Suprapubic skin (tissue), 4 donors: ENCODE data around the gene SCIN. TPM values are rescaled to one million over a fixed set of nuclear protein-coding genes. Genes with fewer than 3 reads are reported as not detected.

Experiments used
- DNase-seq, 2 donors: peaks; one replicate each; pipeline ENCODE4 v3.0.0-alpha.2; 2019; ENCODE audit warnings: low spot score in 2 of 2
- H3K27ac ChIP-seq: fragments of 200-600 bp; sonication (generic); one replicate; pipeline ENCODE4 v1.5.1; 2019
- H3K27me3 ChIP-seq: fragments of 200-600 bp; sonication (generic); one replicate; pipeline ENCODE4 v1.5.1; 2019
- H3K36me3 ChIP-seq: fragments of 200-600 bp; sonication (generic); one replicate; pipeline ENCODE4 v1.5.1; 2019
- H3K4me1 ChIP-seq: fragments of 200-600 bp; sonication (generic); one replicate; pipeline ENCODE4 v1.5.1; 2019
- H3K4me3 ChIP-seq: fragments of 200-600 bp; sonication (generic); one replicate; pipeline ENCODE4 v1.5.1; 2019; ENCODE audit warnings: mild to moderate bottlenecking
- H3K9me3 ChIP-seq: fragments of 200-600 bp; sonication (generic); one replicate; pipeline ENCODE4 v1.5.1; 2019
- EP300 ChIP-seq: sonication (generic); formaldehyde crosslinking; IDR thresholded peaks from one replicate; pipeline ENCODE4 v1.6.1; 2017; ENCODE audit warnings: antibody characterized with exemption
- POLR2A ChIP-seq, 2 donors: fragments of 450-650 bp; IDR thresholded peaks; one replicate each; pipeline ENCODE4 v1.6.1; 2017; ENCODE audit warnings: antibody characterized with exemption in 2 of 2, mild to moderate bottlenecking in 2 of 2, moderate library complexity in 2 of 2
- POLR2AphosphoS5 ChIP-seq, 3 donors: sonication (generic); formaldehyde crosslinking; IDR thresholded peaks; one replicate each; pipeline ENCODE4 v1.6.1; 2017; ENCODE audit warnings: antibody characterized with exemption in 3 of 3
- WGBS: methylation state at CpG from one replicate; pipeline ENCODE4 v1.1.5; 2018; 5-methylcytosine and 5-hydroxymethylcytosine counted together
- total RNA-seq, 4 donors: library from RNA; depleted of rRNA; stranded (reverse); fragments of >200 nt; gene quantifications; one replicate each; pipeline ENCODE4 v1.1.0, GENCODE V29; 2016
- TF ChIP-seq, protein P1 (sequence below), 2 donors: fragments of 200-600 bp in 1 of 2; fragments of 450-650 bp in 1 of 2; sonication (generic) in 1 of 2; IDR thresholded peaks; one replicate each; pipeline ENCODE4 v1.5.1; 2016 to 2019; ENCODE audit warnings: antibody characterized with exemption in 2 of 2, mild to moderate bottlenecking in 1 of 2, moderate library complexity in 1 of 2

SCIN gene
- total RNA-seq, 4 donors from 2014 or later: 3.1 to 4.9 (median 3.8) TPM

DNA sequence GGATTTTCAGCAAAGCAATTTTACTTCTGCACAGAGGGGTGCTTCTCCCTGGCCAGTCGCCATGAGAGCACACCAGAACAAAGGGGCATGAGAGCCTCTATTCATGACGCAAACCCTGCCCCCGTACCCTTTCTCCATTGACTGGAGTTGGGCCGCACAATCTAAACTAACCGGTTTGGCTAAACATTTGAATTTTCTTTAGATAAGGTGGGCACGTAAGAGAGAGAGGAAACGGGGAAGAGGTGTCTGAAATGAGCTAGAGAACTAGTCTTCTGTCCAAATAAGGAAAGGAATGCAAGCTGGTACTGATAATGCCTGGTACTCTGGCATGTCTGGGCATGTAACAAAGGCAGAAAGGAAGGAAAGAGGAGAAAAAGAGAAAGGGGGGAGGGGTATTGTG is 13.2 kb upstream of the SCIN start:
- Histone ChIP-seq H3K4me1 (no peaks in the 10 kb centered on the region), H3K27ac (no peak overlapping the region), H3K36me3 (no peaks in the 10 kb centered on the region), H3K27me3 (no peaks in the 10 kb centered on the region), H3K9me3 (no peaks in the 10 kb centered on the region), H3K4me3 (no peak overlapping the region)
- TF ChIP-seq POLR2AphosphoS5 (IDR thresholded peaks at IDR 0.05): no peak
- TF ChIP-seq, protein P1, sequence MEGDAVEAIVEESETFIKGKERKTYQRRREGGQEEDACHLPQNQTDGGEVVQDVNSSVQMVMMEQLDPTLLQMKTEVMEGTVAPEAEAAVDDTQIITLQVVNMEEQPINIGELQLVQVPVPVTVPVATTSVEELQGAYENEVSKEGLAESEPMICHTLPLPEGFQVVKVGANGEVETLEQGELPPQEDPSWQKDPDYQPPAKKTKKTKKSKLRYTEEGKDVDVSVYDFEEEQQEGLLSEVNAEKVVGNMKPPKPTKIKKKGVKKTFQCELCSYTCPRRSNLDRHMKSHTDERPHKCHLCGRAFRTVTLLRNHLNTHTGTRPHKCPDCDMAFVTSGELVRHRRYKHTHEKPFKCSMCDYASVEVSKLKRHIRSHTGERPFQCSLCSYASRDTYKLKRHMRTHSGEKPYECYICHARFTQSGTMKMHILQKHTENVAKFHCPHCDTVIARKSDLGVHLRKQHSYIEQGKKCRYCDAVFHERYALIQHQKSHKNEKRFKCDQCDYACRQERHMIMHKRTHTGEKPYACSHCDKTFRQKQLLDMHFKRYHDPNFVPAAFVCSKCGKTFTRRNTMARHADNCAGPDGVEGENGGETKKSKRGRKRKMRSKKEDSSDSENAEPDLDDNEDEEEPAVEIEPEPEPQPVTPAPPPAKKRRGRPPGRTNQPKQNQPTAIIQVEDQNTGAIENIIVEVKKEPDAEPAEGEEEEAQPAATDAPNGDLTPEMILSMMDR (IDR thresholded peaks at IDR 0.05): no peak
- TF ChIP-seq EP300: no peak
- no peak for TF ChIP-seq POLR2A (IDR thresholded peaks at IDR 0.05)
- WGBS: 66% methylated on average over 7 of the region's 7 CpGs
- DNase-seq: no peak

- H3K36me3 ChIP-seq: no peaks in the 10 kb centered on the region
- no peak overlapping the region for H3K4me3 ChIP-seq
- H3K9me3 ChIP-seq: no peaks in the 10 kb centered on the region
- H3K4me1 ChIP-seq: peaks cover 6% of the 10 kb centered on the region
- no peak for DNase-seq
- H3K27me3 ChIP-seq: peaks cover 9% of the 10 kb centered on the region
- WGBS: 81% methylated on average over 4 of the region's 4 CpGs
- no peak for TF ChIP-seq POLR2A (IDR thresholded peaks at IDR 0.05)
- no peak for TF ChIP-seq EP300
- TF ChIP-seq, protein P1 (IDR thresholded peaks at IDR 0.05): no peak
- no peak for TF ChIP-seq POLR2AphosphoS5 (IDR thresholded peaks at IDR 0.05)
- no peak overlapping the region for H3K27ac ChIP-seq
Measured at GRCh38 chr7:12564996-12565764, 5.3 kb upstream of the SCIN start.

DNA sequence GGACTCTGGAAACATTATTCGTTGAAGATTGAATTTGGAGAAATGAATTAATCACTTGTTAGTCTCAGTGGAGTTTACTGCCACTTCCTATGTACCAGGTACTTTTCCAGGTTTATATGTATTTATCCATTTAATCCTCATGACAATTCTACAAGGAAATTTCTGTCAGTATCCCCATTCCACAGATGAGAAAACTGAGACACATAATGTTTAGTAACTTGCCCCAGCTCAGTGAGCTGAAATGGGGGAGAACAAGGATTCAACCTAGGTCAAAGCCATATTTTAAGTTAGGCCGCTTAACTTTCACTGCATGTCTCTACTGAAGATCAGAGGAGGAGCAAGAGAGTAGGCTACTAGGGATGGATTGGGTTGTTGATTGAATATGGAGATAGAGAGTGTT is 4.6 kb upstream of the SCIN start:
- no peaks in the 10 kb centered on the region for H3K9me3 ChIP-seq
- TF ChIP-seq EP300 (no peak), POLR2AphosphoS5 (IDR thresholded peaks at IDR 0.05) (no peak), POLR2A (IDR thresholded peaks at IDR 0.05) (no peak)
- TF ChIP-seq, protein P1 (IDR thresholded peaks at IDR 0.05): no peak
- peaks cover 16% of the 10 kb centered on the region for H3K27me3 ChIP-seq
- no peak for DNase-seq
- H3K4me1 ChIP-seq: peaks cover 12% of the 10 kb centered on the region
- WGBS: 91% methylated on average over 2 of the region's 2 CpGs
- H3K36me3 ChIP-seq: no peaks in the 10 kb centered on the region
- no peak overlapping the region for H3K27ac ChIP-seq
- H3K4me3 ChIP-seq: no peak overlapping the region

DNA sequence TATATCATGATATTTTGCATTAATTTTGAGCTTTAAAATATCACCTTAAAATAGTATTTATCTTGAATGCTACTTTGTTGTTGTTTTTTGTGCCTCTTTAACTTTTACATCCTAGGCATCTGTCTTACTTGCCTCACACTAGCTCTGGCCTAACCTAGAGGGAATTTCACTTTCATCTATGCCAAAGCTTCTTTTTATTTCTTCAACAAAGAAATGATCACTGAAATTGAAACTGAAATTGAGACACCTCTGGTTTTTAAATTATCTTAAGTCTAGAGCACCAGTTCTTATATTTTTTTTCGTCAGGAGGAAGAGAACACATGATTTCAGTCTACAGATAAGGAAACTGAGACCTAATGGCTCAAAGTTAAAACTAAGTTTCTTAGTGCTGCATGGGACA is 3.5 kb upstream of the SCIN start:
- Histone ChIP-seq H3K36me3 (no peaks in the 10 kb centered on the region), H3K9me3 (no peaks in the 10 kb centered on the region), H3K27me3 (peaks cover 20% of the 10 kb centered on the region), H3K27ac (no peak overlapping the region), H3K4me1 (peaks cover 15% of the 10 kb centered on the region), H3K4me3 (no peak overlapping the region)
- WGBS: 70% methylated on average over 1 of the region's 1 CpG
- DNase-seq: no peak
- TF ChIP-seq POLR2A (IDR thresholded peaks at IDR 0.05) (no peak), POLR2AphosphoS5 (IDR thresholded peaks at IDR 0.05) (no peak), EP300 (no peak)
- TF ChIP-seq, protein P1 (IDR thresholded peaks at IDR 0.05): no peak

DNA sequence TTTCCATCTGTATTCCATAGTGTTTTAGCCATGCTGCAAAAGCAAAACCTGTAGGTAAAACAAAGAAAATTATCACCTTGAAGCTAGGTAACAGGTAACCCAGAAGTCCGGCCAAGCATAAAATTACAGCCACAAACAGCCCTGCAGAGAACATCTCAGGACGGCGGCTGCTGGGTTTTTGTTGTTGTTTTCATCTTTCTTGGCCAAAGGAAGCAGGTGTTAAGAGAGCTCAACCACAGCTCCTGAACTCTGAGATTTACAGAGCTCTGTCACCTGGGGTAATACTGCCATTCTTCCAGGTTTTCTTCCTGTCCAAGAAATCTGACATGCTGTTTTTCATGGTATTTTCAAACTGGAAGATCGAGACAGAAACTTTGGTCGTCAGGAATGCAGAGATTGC is 847 bp upstream of the SCIN start:
- peaks cover 15% of the 10 kb centered on the region for H3K4me1 ChIP-seq
- WGBS: 21% methylated on average over 5 of the region's 5 CpGs
- no peaks in the 10 kb centered on the region for H3K36me3 ChIP-seq
- H3K27me3 ChIP-seq: peaks cover 20% of the 10 kb centered on the region
- H3K9me3 ChIP-seq: no peaks in the 10 kb centered on the region
- no peak for TF ChIP-seq POLR2A (IDR thresholded peaks at IDR 0.05)
- TF ChIP-seq, protein P1 (IDR thresholded peaks at IDR 0.05): no peak
- TF ChIP-seq POLR2AphosphoS5 (IDR thresholded peaks at IDR 0.05): no peak
- DNase-seq: no peak
- H3K27ac ChIP-seq: no peak overlapping the region
- peak overlapping the region; percentile 54 for H3K4me3 ChIP-seq
